Endothelial cell of umbilical vein (primary cell): ENCODE measurements around the gene EXOC1. TPM values are rescaled to one million over a fixed set of nuclear protein-coding genes. Genes with fewer than 3 reads are reported as not detected.

Source experiments
- BruUV-seq: library from RNA; stranded (reverse); fragments of 400-500 nt; replicated peaks from 2 replicates; lab custom pipeline; 2021; lab: Mats Ljungman, UMichigan
- CTCF ChIA-PET: fragments of 300-600, 350-600 bp; sonication (Branson Sonifier 250); formaldehyde crosslinking; loops from one replicate; lab custom pipeline; 2021; ENCODE audit warnings: antibody characterized with exemption, inconsistent platforms; lab: Charles Lee
- POLR2A ChIA-PET: fragments of 300-600, 350-600 bp; sonication (Branson Sonifier 250); formaldehyde crosslinking; loops from one replicate; lab custom pipeline; 2021; ENCODE audit warnings: antibody characterized with exemption, inconsistent platforms; lab: Charles Lee
- DNase-seq: peaks from one replicate; pipeline ENCODE4 v3.0.0-alpha.2; 2011; ENCODE audit warnings: low read depth, low spot score
- FAIRE-seq: peaks from 2 replicates; lab custom pipeline; 2011; peaks lifted over from hg19 to GRCh38; lab: Jason Lieb, UNC
- H2AFZ ChIP-seq: 2 replicates; pipeline ENCODE4 v1.6.0; 2012; ENCODE audit warnings: low read depth, low read length, control low read depth, inconsistent platforms
- H3K27ac ChIP-seq: 2 replicates; pipeline ENCODE4 v1.5.1; 2011; ENCODE audit warnings: low read depth, mild to moderate bottlenecking, control low read depth, low read length, moderate library complexity; ENCODE audit not compliant: insufficient read depth
- H3K27me3 ChIP-seq, 2 experiments: 2 replicates each; pipeline versions ENCODE4 v1.6.0 to v1.6.1; 2011; ENCODE audit warnings: low read length in 2 of 2, mixed read lengths in 1 of 2; ENCODE audit not compliant: control insufficient read depth in 2 of 2, insufficient read depth in 2 of 2
- H3K36me3 ChIP-seq, 2 experiments: 2 replicates in 1 of 2; 3 replicates in 1 of 2; pipeline ENCODE4 v1.5.1; 2011; ENCODE audit warnings: low read length in 2 of 2, mild to moderate bottlenecking in 1 of 2, moderate library complexity in 1 of 2; ENCODE audit not compliant: control insufficient read depth in 2 of 2, insufficient read depth in 2 of 2; ENCODE audit errors: extremely low read depth in 1 of 2
- H3K4me1 ChIP-seq: 3 replicates; pipeline ENCODE4 v1.5.1; 2011; ENCODE audit warnings: mild to moderate bottlenecking, low read length; ENCODE audit not compliant: control insufficient read depth, insufficient read depth; ENCODE audit errors: extremely low read depth
- H3K4me2 ChIP-seq: 2 replicates; pipeline ENCODE4 v1.6.1; 2011; ENCODE audit warnings: low read length, control low read depth, mixed read lengths; ENCODE audit not compliant: insufficient read depth
- H3K4me3 ChIP-seq, 3 experiments: fragments of 200-600 bp in 1 of 3; sonication (generic), shearing (Covaris generic) in 1 of 3; replicated peaks in 1 of 3; 2 replicates each; pipeline ENCODE4 v1.5.1; 2011 to 2016; ENCODE audit warnings: control low read depth in 3 of 3, low read length in 3 of 3, mild to moderate bottlenecking in 2 of 3, inconsistent platforms in 1 of 3, low read depth in 1 of 3, moderate library complexity in 1 of 3; ENCODE audit not compliant: insufficient read depth in 1 of 3
- H3K79me2 ChIP-seq: 2 replicates; pipeline ENCODE4 v1.6.0; 2012; ENCODE audit warnings: low read length, inconsistent platforms; ENCODE audit not compliant: control insufficient read depth, insufficient read depth
- H3K9ac ChIP-seq: replicated peaks from 2 replicates; pipeline ENCODE3; 2011; ENCODE audit warnings: low read length, control low read depth; ENCODE audit not compliant: insufficient read depth; ENCODE audit errors: extremely low read depth
- H3K9me1 ChIP-seq: replicated peaks from 3 replicates; pipeline ENCODE4 v1.6.0; 2011; ENCODE audit warnings: mild to moderate bottlenecking, low read length; ENCODE audit not compliant: control insufficient read depth, insufficient read depth; ENCODE audit errors: extremely low read depth
- H3K9me3 ChIP-seq: replicated peaks from 2 replicates; pipeline ENCODE4 v1.5.1; 2012; ENCODE audit warnings: low read length, inconsistent platforms; ENCODE audit not compliant: control insufficient read depth, insufficient read depth
- H4K20me1 ChIP-seq: replicated peaks from 2 replicates; pipeline ENCODE3; 2011; ENCODE audit warnings: mild to moderate bottlenecking, low read length; ENCODE audit not compliant: control insufficient read depth, insufficient read depth; ENCODE audit errors: extremely low read depth
- CTCF ChIP-seq, 2 donors: IDR thresholded peaks; 1 replicate in 1 of 2; 2 replicates in 1 of 2; pipeline ENCODE4 v1.5.1; 2011; ENCODE audit warnings: low read length in 2 of 2, mild to moderate bottlenecking in 2 of 2, moderate library complexity in 2 of 2, control low read depth in 1 of 2, inconsistent platforms in 1 of 2, low read depth in 1 of 2; ENCODE audit not compliant: insufficient read depth in 1 of 2; ENCODE audit errors: extremely low read depth in 1 of 2
- EZH2 ChIP-seq: IDR thresholded peaks from 2 replicates; pipeline ENCODE4 v1.6.1; 2012; ENCODE audit warnings: borderline replicate concordance, low read depth, mild to moderate bottlenecking, moderate library complexity, low read length, inconsistent platforms; ENCODE audit not compliant: severe bottlenecking
- FOS ChIP-seq: IDR thresholded peaks from 2 replicates; pipeline ENCODE4 v1.6.1; 2011; ENCODE audit warnings: mild to moderate bottlenecking, low read length, moderate library complexity, borderline replicate concordance; ENCODE audit not compliant: insufficient read depth
- GATA2 ChIP-seq: IDR thresholded peaks from 2 replicates; pipeline ENCODE4 v1.7.0; 2011; ENCODE audit warnings: low read depth, mild to moderate bottlenecking, moderate library complexity, mixed read lengths, low read length; ENCODE audit not compliant: insufficient read length, insufficient read depth
- JUN ChIP-seq: IDR thresholded peaks from 2 replicates; pipeline ENCODE4 v1.6.1; 2011; ENCODE audit warnings: borderline replicate concordance, low read depth; ENCODE audit not compliant: insufficient read length, insufficient read depth
- MAX ChIP-seq: IDR thresholded peaks from 2 replicates; pipeline ENCODE4 v1.6.1; 2011; ENCODE audit not compliant: insufficient read depth, insufficient read length
- MYC ChIP-seq: IDR thresholded peaks from one replicate; pipeline ENCODE4 v1.6.1; 2011; ENCODE audit warnings: mild to moderate bottlenecking, low read depth, low read length
- POLR2A ChIP-seq: IDR thresholded peaks from 2 replicates; pipeline ENCODE4 v1.6.1; 2012; ENCODE audit warnings: low read depth, mild to moderate bottlenecking, control low read depth, low read length
- POLR2AphosphoS5 ChIP-seq: IDR thresholded peaks from 2 replicates; pipeline ENCODE4 v1.6.1; 2012; ENCODE audit warnings: low read depth, mild to moderate bottlenecking, control low read depth, low read length, moderate library complexity; ENCODE audit not compliant: insufficient read depth
- dilution Hi-C: fragments of 300-500 bp; cut with MboI; formaldehyde crosslinking; loops from one replicate; pipeline ENCODE4 v1.15.0; 2019; ENCODE audit warnings: low sequenced_read_pairs; ENCODE audit not compliant: extremely low pct_ligation_motif_present
- intact Hi-C: fragments of 100-400 bp; cut with micrococcal nuclease; formaldehyde crosslinking; loops from one replicate; pipeline ENCODE4 v1.10.0; 2022
- polyA plus RNA-seq, 4 experiments: library from polyadenylated mRNA; depleted of rRNA in 3 of 4; stranded (reverse) in 3 of 4; unstranded in 1 of 4; fragments of >200 nt; gene quantifications; 2 replicates each; pipeline versions ENCODE4 v1.2.1 to v1.2.3, GENCODE V29; 2011 to 2012; ENCODE audit warnings: missing spikeins in 1 of 4
- total RNA-seq: library from RNA; stranded (reverse); gene quantifications from 2 replicates; pipeline ENCODE4 v1.2.3, GENCODE V29; 2021

Gene EXOC1
- total and polyA plus RNA-seq, 2 donors (not counting 3 experiments of a cell fraction or from before 2014, with no cell fraction given), result 11.6 to 33.3 TPM

GRCh38 chr4:55808186-55808585, 45.3 kb upstream of the EXOC1 start:
- ChIA-PET CTCF (interaction anchor here (1.4 kb wide), 1 partner anchor 11 kb away, joined by 4 read pairs; no protein-coding TSS in a partner anchor), POLR2A (no interaction called here)
- Histone ChIP-seq H3K4me2 (no peak overlapping the region), H3K4me1 (no peaks in the 10 kb centered on the region), H3K9me1 (no peaks in the 10 kb centered on the region), H3K79me2 (no peaks in the 10 kb centered on the region), H3K36me3 (no peaks in the 10 kb centered on the region), H3K4me3 (no peak overlapping the region), H3K9ac (no peak overlapping the region), H3K27me3 (peaks cover 2 to 8% of the 10 kb centered on the region in 2 experiments), H4K20me1 (no peaks in the 10 kb centered on the region), H2AFZ (no peak overlapping the region), H3K27ac (no peak overlapping the region), H3K9me3 (no peaks in the 10 kb centered on the region)
- DNase-seq (no peak), FAIRE-seq (no peak)
- dilution Hi-C loops, result no loop called here
- TF ChIP-seq JUN (no peak), POLR2AphosphoS5 (no peak), MAX (no peak), FOS (no peak), EZH2 (no peak), GATA2 (no peak), CTCF (IDR thresholded peaks at IDR 0.05; ENCODE audit: extremely low read depth in 1 of 2, insufficient read depth in 1 of 2, low read depth in 1 of 2, low read length in 2 of 2) (no peak), MYC (no peak), POLR2A (no peak)
- intact Hi-C loops, result no loop called here
- BruUV-seq, result no TSS peak
